Measurements from ENCODE around the gene MACROD1. TPM values are rescaled to one million over a fixed set of nuclear protein-coding genes. Genes with fewer than 3 reads are reported as not detected.

Gene MACROD1
- total and polyA plus RNA-seq, 2 of the 13 experiments (the other 11 are each of a cell fraction or from before 2014, with no cell fraction given) = 23.1 to 34.5 TPM

- FAIRE-seq = no peak
- intact Hi-C loops (cut with micrococcal nuclease; ENCODE audit: unreplicated experiment) (no loop called here), in situ Hi-C loops (cut with HindIII; ENCODE audit: extremely low pct_ligation_motif_present, low pct_unique_long_range_greater_than_20kb) (loop anchor here (5.0 to 10.0 kb wide), 3 partner anchors 58 to 310 kb away; partner anchors contain the start of gene MARK2)
Measured at GRCh38 chr11:64144587-64145472, 21.1 kb downstream of the MACROD1 start.

More at GRCh38 chr11:64144587-64145472, 21.1 kb downstream of the MACROD1 start:
- Histone ChIP-seq H3K4me1 (ENCODE audit: insufficient read depth, low read length) (peaks cover 10% of the 10 kb centered on the region), H4K20me1 (ENCODE audit: insufficient read depth, low read length) (0 out of 2 replicates have a peak, but pooled peaks cover 10% of the 10 kb centered on the region), H2AFZ (ENCODE audit: low read length) (no peak overlapping the region), H3K79me2 (ENCODE audit: insufficient read depth, low read length) (no peaks in the 10 kb centered on the region), H3K27ac (ENCODE audit: extremely low read length, insufficient read depth, low read length) (no peak overlapping the region), H3K27me3 (ENCODE audit: control insufficient read depth in 1 of 2, insufficient read depth in 2 of 2, low read length in 2 of 2) (no peaks in the 10 kb centered on the region), H3K36me3 (replicated peaks in 1 of 2; ENCODE audit: control insufficient read depth in 1 of 2, insufficient read depth in 2 of 2, low read length in 2 of 2) (peaks cover 0 to 10% of the 10 kb centered on the region in 2 experiments; a peak in 2 of 5 replicates), H3K9me3 (ENCODE audit: low read length) (no peaks in the 10 kb centered on the region), H3K4me2 (ENCODE audit: low read depth, low read length) (no peak overlapping the region), H3K4me3 (replicated peaks in 1 of 3; ENCODE audit: insufficient read depth in 1 of 3, low read depth in 2 of 3, low read length in 3 of 3) (no peak overlapping the region), H3K9ac (ENCODE audit: insufficient read depth, low read depth, low read length) (no peak overlapping the region)
- ATAC-seq (no peak), DNase-seq (ENCODE audit: low spot score) (no peak)
- POLR2A ChIA-PET = no interaction called here
- BruUV-seq (replicated peaks) = no TSS peak
- 0 out of 2 replicates have a peak, but pooled peaks have one; percentile 11 for TF ChIP-seq ZNF687 (CRISPR knock-in tag; IDR thresholded peaks at IDR 0.05)
- no peak for TF ChIP-seq MBD4 (IDR thresholded peaks at IDR 0.05; ENCODE audit: borderline replicate concordance, low read length)
- CTCF ChIA-PET (ENCODE audit: low intra/inter-chr PET ratio, low total read pairs) = no interaction called here
- WGBS (ENCODE audit: low lambda C conversion rate) = 95% methylated on average over 35 of the region's 41 CpGs

All from HepG2 (cell line).